Activated naive CD4-positive, alpha-beta T cell treated with anti-CD3 and anti-CD28 coated beads, Interleukin-2, amount 50 U/mL, for 16 hours (primary cell): ENCODE data around the gene OXCT1.
"Not testable (repeated sequence)": the region's sequence is repeated elsewhere in the genome, so short reads cannot be mapped to it uniquely, and the experiment has no call there.

Source experiments
- DNase-seq: peaks from one replicate; pipeline ENCODE4 v3.0.0-alpha.2; 2020

OXCT1 gene

DNA sequence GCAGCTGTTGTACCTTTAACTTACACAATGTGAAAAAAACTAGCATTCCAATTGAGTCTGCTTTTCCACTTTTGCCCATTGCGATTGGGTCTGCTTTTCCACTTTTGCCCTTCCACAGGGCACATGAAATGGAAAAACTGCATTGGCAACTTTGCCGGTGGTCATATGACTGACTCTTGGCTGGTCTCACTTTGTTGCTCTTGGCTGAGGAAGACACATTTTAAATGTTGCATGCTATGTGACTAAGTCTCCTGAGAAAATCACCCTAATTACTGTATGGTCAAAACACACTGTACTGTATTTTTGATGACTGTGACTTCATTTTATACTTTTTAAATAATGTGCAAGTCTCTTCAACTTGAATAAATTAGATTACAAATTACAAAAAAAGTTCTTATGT lies 1.6 kb upstream of the OXCT1 start:
- DNase-seq: no peak

DNA sequence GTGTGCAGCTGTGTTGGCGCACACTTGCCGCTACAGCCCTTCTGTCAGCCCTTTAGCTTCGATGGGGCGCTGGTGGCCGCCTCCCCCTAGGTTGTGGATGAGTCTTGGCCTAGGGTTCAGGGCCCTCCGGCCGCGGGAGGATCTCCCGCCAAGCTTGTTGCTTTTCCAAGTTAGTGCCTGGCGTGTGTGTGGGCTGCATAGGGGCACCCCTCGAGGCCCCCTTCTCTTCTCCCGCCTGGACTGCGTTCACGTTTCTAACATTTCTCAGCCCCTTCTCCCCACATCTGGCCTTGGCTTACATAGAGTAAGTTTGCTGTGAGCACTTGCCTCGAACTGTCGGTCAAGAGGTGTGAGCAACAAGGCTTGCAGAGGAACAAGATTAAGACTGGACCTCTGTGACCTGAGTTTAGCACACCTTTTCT lies 413 bp upstream of the OXCT1 start:
- no peak for DNase-seq

DNA sequence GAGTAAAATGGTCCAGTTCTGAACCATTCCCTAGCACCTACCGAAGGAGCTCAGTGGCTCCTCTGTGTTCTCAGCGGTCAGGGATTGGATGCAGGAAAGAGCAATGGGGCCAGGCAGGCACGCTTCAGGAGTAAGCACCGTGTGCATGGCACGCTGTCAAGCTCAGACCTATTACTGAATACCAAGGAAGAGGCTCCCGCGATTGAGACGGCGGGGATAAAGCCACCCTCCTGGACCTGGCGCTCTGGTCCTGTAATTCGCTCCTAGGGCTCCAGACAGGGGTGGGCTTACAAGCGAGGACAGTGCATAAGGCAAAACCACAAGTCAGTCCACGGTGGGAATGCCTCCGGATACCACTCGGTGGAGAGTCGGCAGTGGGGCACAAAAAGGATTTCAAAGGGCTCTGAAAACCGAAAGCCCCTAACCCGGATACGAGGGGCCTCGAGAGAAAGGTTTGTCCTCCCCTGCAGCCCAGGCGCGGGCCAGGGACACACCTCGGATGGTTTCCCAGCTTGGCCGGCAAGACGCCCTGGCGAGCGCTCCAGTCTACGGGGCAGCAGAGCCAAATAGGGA lies 988 bp downstream of the OXCT1 start:
- DNase-seq: no peak

DNA sequence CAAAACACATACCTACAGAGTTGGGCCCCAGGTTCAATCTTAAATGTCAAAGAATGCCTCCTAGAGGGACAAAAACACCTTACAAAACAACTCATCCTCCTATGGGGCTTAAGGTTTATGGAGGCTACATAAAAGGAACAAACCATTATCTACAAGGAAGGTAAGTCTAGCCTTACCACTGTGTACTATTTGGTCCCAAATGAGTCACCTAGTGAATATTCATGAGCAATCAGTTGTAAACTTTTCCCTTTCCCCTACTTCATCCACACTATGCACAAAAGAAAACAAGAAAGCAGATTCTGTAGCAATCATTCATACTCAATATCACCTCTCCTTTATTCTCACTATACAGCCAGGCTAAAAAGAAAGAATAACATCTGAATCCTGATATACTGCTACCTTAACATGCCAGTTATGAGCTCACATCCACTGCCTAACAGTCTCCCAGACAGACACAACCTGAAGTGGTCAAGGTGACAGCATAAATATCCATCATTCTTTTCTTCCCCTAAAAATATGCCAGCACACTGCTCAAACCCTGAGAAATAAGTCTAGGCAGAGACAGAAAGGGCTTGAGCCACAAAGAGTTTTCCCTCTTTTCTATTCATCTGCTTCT lies 6.2 kb downstream of the OXCT1 start:
- DNase-seq: no peak

DNA sequence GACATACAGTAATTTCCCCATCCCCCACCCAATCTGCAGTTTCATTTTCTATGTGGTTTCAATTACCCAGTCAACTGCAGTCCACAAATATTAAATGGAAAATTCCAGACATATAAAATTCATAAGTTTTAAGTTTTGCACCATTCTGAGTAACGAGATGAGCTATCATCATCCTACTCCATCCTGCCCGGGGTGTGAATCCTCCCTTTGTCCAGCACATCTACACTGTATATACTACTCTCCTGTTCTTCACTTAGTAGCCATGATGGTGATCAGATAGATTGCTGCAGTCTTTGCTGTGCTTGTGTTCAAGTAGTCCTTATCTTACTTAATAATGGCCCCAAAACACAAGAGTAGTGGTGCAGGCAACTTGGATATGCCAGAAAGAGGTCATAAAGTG lies 11.3 kb downstream of the OXCT1 start:
- DNase-seq: no peak

DNA sequence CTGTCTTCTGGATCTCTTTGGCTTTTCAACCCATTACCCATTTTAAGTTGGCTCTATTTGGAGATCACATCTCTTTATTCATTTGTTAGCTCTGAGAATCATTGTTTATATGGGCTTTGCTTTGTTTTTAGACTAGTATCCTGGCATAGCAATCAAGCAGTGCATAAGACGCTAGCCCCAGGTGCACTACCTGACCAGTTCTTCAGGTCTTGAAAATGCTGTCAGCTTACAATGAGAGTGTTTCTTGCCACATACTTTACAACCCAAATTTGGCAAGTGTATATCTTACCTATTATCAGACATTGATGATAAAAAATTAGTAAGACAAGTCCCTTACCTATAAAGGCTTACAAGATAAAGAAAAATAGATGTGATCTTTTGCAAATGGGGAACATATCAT lies 12.2 kb downstream of the OXCT1 start:
- DNase-seq: no peak

DNA sequence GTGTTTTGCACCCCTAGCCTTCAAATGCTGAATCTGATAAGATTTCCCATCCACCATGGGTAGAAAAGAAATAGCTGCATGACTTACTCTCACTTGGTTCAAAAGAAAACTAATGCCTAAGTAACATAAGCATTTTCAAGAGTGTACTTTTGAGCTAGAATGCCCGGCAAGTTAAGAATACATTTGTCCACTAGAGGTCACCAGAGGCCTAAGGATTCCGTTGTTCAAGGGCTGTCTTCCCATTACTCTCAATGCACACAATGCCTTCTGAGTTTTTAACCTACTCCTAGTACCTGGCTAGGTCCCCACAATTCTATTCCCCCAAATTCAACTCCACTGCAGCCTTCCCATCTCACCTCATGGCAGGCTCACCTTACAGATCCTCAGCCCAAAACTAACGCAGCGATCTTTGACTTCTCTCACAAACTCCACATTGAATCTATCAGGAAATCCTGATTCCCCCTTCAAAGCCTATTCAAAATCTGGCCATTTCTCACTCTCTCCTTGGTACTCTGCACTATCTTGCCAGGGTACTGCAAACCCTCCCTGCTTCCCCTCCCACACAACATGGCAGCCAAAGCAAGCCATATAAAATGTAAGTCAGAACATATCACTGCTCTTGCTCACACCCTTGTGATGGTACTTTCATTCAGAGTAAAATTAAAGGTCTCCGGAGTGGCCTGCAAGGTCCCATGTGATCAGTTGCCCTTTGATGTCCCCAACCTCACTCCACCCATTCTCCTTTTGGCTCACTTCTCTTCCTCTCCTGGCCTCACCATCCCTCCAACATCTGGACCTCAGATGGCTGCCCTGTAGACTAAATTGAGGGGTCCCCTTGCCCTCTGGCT lies 13.4 kb downstream of the OXCT1 start:
- DNase-seq: peak; percentile 33

DNA sequence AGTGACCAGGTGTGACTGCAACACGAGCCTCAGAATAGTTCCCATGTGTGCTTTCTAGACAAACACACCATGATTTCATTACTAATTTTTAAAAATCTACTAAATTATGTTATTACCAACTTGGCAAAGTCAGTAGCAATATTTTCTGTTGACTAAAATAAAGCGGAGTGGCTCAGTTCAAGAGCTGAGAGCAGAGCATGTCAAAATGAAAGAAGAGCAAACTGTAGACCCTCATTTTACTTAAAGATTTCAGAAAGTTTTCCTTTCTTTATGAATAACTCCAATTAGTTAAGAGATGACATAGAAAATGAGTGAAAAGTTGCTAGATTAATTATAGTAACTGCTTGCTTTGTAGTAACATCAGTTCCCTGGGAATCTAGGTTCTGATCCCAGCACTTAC lies 17.9 kb downstream of the OXCT1 start:
- DNase-seq: no peak

DNA sequence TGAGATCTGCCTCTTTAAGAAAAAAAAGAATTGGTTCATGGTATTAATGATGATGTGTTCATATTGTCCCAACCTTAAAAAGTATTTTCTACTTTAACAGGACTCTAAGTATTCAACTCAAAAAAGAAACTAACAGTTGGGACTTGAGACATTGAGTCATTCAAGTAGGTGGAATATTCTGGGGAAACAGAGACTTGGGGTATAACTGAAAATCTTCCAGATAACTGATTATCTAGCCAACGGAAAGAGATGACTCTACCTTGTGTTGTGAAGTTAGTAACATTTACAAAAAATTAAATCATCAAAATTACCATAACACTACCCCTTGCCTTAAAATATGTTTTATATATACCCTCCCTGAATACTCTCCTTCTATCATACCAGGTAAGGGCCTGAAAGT lies 19.1 kb downstream of the OXCT1 start:
- DNase-seq: no peak

DNA sequence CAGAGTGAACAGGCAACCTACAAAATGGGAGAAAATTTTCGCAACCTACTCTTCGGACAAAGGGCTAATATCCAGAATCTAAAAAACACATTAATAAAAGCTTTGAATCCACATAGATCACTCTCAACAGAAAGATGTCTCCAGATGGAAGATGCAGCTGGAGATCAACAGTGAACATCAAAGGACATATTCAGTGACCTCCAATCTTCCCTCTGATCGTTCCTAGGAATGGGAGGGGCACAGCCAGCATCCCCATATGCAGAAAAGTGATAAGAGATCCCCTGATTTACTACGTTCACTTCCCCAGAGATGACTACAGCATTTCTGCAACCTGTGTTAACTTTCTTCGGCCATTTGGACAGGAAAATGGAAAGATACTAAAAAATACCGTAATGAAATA lies 21.2 kb downstream of the OXCT1 start:
- no peak for DNase-seq

DNA sequence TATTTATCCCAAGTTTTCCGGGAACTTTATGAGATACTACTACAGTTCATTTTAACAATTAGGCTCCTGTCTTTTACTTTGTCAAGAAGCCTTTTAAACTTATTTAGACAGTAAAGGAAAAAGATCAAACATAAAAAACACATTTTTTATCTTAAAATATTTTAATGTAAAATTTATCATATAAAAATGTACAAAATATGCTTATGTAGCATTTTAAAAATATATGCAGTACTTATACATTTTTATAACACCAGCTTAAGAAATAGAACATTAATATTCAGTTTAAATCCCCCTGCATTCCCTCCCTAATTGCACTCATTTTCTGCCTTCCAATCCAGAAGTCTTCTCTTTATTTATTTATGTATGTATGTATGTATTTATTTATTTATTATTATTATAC lies 24.5 kb downstream of the OXCT1 start:
- not testable (repeated sequence) for DNase-seq

DNA sequence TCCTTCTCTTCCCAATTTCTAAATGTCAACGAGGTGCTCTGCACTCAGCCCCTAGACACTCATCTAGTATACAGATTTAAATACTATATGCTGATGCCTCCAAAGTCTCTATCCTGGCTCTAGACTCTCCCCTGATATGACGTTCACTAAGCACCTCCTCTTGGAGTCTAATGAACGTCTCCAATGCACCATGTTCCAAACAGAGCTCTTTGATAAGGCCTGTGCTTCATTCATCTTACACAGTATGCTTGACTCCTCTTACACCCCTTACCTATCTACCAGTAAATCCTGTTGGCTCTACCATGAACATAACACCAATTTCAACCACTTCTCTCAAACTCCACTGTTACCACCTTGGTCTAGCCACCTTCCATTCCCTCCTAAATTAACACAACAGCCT lies 25.7 kb downstream of the OXCT1 start:
- no peak for DNase-seq

DNA sequence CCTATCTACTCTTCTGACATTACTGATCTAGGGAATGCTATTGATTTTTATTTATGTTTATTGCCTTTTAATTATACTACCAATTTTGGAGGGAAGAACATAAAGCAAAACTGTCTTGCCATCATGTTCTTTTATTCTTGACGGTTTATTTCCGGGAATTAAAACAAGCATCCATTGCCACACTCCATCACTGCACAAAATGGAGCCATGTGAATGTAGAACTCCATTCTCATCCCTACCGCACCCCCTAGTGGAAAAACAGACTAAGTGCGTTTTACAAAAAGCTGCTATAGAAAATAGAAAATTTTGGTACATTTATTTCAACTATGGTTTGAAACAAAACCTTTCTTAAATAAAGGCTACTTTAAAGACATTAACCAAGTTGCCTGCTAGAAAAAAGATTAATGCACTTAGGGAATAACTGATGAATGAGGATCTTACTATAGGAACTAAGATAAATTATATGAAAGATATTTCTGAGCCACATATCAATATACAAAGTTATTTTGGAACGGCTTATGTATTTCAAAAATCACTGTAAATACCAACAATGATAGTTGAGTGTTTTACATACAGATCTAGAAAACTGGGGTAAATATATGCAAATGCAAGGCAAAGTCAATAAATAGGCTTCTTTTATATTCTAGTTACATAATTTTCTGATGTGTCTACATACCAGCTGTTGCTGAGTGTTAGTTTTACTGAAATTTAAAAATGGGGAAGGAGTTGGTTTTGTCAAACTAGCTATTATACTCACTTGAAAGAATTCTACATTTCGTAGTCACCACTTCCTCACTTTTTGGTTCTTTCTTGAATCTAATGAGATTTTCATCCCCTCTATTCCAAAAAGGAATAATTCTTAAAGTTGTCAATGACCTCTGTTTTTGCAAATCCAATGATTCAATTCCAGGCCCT lies 26.5 kb downstream of the OXCT1 start:
- no peak for DNase-seq

DNA sequence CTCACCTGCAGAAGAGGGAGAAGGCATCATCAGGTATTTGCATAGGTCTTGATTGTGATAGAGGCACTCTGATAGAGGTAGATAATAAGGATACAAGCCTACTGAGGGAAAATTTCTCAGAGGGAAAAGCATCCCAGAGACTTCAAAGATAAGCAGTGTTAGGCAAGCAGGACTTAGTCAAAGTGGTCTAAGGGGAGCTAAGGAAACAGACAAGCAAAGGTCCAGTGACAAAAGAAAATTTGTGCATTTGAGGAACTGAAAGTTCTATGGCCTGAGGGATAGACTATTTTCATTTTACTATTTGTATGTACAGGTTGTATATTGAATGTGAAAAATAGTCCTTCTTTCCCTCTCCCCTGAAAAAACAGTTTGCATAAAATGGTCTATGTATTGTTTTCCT lies 27.4 kb downstream of the OXCT1 start:
- no peak for DNase-seq

DNA sequence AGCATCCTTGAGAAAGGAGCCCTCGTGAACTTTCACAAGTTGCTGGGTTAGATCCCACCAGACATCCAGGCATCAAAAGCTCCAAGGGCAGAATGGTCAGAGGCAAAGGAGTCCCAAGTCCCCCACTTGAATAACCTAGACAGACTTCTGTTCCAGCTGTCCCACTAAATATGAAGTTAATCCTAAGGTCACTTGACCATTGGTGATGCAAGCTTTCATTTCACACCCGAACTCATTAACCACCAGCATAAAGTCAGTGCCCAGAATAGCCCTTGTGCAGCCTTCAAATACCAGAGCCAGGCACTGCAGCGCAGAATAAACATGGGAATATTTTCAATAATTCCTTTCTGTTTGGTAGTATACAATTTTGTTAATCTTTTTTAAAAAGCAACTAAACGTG lies 28.9 kb downstream of the OXCT1 start:
- DNase-seq: no peak

DNA sequence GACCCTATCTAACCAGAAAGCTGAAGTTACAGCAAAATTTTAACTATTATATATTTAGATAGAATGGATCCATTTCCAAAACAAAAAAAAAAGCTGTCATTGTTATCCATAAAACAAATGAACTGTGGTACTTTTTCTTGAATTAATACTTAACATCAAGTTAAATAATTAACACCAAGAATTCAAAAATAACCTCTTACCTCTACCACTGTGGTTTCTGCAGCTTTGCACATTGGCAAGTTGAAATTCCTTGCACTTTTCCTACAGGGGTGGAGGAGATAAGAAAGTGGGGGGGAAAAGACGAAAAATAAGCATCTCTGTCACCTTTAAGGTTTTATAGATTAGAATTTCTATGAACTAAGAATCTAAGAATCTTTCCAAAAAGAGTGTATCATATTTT lies 30.0 kb downstream of the OXCT1 start:
- DNase-seq: no peak

DNA sequence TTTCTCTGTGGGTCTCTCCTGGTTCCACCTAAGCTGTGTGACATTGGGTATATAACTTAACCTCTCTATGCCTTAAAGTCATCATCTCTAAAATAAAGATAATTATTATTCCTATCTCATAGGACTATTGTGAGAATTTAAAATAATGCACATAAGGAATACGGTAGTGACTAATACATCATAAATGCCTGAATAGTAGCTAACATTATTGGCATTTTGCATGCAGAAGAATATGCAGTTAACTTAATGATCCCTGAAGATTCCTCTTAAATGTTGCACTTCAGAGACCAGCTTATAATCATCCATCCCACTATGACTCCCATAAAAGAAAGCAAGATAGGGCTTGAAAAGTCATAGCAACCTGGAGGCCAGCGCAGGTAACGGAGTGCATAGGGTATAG lies 32.4 kb downstream of the OXCT1 start:
- no peak for DNase-seq

DNA sequence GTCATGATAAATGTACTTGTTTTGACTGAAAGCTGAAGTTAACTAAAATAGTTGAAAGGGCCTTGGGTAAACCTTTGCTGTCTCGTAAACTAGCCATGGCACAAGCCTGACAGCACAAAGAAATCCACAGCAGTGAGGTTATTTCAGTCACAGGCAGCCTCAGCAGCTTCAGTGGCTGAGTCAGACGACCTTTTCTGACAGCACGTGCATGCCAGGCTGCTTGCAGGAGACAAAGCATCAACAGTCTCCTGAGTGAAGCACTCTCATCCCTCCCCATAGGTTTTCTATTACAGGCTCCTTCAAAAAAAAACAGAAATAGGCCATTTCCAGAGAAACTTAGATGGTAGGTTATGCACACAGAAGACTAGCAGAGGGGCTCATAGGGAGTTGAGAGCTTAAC lies 34.6 kb downstream of the OXCT1 start:
- DNase-seq: no peak

DNA sequence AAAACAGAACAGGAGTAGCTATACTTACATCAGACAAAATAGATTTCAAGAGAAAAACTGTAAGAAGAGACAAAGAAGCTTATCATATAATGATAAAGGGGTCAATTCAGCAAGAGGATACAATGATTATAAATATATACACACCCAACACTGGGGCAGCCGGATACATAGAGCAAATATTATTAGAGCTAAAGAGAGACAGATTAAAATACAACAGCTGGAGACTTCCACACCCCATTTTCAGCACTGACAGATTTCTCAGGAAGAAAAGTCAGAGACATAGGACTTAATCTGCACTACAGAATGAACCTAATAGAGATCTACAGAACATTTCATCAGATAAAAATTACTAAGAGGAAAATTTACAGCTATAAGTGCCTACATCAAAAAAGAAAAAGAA lies 35.7 kb downstream of the OXCT1 start:
- DNase-seq: no peak

DNA sequence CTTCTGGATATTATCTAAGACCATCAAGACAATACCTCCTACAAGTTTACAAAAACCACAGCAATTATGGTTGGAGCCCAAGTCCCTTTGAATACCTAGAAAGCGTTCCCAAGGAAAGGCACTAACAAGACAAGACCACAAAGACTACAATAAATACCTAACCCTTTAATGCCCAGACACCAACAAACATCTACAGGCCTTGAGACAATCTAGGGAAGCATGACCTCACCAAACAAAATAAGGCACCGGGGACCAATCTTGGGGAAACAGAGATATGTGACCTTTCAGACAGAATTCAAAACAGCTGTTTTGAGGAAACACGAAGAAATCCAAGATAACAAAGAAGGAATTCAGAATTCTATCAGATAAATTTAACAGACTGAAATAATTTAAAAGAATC lies 37.8 kb downstream of the OXCT1 start:
- DNase-seq: no peak

DNA sequence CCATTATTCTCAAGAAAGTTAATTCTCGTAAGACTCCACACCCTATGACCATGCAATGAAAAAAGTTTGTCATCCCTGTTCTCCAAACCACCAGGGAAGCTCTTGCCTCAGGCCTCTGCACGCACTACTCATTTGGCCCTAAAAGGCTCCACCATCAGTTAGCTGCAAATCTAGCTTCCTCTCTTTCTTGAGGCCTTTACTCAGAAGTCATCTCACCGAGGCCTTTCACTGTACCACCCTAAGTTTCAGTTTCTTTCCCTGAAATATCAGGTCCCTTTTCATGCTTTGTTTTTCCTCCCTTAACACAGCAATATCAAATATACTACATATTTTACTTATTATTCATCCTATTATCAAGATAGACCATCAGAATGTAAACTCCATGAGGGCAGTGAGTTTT lies 39.1 kb downstream of the OXCT1 start:
- no peak for DNase-seq

DNA sequence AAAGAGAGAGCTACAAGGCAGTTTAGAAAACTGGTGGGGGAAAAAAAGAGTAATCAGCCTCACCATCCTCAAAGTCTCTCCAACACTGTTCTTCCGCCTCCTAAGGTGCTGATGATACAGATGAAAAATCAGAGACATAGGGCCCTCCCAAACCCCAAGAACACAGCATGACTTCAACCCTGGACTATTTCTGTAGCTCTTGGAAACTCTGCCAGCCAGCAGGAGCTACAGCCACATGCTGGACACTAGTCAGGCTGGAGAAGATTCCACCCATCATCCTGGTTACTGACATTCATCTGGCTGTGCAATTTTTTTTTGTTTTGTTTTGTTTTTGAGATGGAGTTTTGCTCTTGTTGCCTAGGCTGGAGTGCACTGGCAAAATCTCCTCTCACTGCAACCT lies 42.4 kb downstream of the OXCT1 start:
- DNase-seq: no peak

DNA sequence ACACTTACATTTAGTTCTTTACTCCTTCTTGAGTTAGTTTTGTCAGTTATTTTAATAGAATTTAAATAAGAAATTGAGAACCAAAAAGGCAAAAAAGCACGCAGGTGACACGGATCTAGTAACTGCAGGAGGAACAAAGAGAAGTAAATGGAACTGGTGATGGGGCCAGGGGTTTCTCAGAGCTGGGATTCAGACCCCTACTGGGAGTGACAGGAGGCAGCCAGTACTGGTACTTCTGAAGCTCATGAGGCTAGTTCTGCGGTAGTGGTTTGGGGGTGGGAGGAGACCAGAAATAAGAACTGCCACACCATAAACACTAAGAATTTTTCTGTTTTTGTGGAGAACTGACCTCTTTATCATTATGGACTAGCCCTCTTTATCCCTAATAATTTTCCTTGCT lies 48.2 kb downstream of the OXCT1 start:
- DNase-seq: no peak
